GM12872 (cell line): ENCODE measurements around the gene SCGB2B2.

Experiments used
- CTCF ChIP-seq: IDR thresholded peaks from 3 replicates; pipeline ENCODE4 v1.5.1; 2011; ENCODE audit warnings: low read depth, mild to moderate bottlenecking, low read length, moderate library complexity; ENCODE audit not compliant: insufficient read depth

The SCGB2B2 gene

DNA sequence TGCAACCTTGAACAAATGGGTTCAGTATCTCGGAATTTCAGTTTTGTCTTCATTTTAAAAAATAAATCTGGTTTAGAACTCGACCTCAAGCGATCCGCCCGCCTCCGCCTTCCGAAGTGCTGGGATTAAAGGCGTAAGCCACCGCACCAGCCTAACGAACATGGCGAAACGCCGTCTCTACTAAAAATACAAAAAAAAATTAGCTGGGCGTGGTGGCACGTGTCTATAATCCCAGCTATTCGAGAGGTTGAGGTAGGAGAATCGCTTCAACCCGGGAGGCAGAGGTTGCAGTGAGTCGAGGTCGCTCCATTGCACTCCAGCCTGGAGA is 1.1 kb upstream of the SCGB2B2 start:
- no peak for TF ChIP-seq CTCF

GRCh38 chr19:34677386-34678084 is 576 bp upstream of the SCGB2B2 start, which contains the start of gene ZNF302:
Gene ZNF302, plus strand, starts transcription at chr19:34677678. Its CDS starts 1,127 bp downstream, at chr19:34678805.
- no peak for TF ChIP-seq CTCF

GRCh38 chr19:34675919-34676318 is 1.0 kb downstream of the SCGB2B2 start:
- no peak for TF ChIP-seq CTCF

DNA sequence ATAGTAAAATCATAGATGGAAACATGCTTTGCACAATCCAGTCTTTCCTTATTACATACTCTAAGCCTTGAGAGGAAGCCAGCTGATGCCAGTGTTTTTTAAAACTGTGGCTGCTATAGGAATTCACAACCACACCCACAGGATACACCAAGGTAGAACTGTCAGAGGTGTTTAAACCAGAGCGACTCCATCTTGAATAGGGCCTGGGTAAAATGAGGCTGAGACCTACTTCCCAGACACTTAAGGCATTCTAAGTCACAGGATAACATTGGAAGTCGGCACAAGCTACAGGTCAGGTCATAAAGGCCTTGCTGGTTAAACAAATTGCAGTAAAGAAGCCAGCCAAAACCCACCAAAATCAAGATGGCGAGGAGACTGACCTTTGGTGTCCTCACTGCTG is 1.7 kb downstream of the SCGB2B2 start:
- no peak for TF ChIP-seq CTCF

GRCh38 chr19:34673590-34673989 is 3.4 kb downstream of the SCGB2B2 start:
- no peak for TF ChIP-seq CTCF

DNA sequence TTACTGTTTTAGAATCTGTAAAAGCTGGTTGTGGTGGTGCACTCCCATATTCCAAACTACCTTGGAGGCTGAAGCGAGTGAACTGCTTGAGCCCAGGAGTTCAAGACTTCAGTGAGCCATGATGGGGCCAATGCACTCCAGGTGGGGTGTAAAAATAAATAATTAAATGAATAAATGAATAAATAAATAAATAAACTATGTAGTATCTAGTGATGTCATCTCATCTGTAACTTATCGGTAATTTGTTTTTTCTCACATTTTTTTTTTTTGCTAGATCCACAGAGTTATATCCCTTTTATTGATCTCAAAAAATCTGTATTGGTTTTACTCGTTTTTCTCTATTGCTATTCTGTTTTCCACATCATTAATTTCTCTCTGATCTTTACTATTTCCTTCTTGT is 5.0 kb downstream of the SCGB2B2 start:
- TF ChIP-seq CTCF = no peak

GRCh38 chr19:34669305-34669704 is 7.7 kb downstream of the SCGB2B2 start:
- TF ChIP-seq CTCF = no peak
